CD4-positive, alpha-beta T cell treated with Interleukin-10 for 1 hour (primary cell): ENCODE data around the gene BAZ2B.
"Not testable (repeated sequence)": the region's sequence is repeated elsewhere in the genome, so short reads cannot be mapped to it uniquely, and the experiment has no call there.

Source experiments
- DNase-seq: peaks from one replicate; pipeline ENCODE4 v3.0.0-alpha.2; 2020

Gene BAZ2B

DNA sequence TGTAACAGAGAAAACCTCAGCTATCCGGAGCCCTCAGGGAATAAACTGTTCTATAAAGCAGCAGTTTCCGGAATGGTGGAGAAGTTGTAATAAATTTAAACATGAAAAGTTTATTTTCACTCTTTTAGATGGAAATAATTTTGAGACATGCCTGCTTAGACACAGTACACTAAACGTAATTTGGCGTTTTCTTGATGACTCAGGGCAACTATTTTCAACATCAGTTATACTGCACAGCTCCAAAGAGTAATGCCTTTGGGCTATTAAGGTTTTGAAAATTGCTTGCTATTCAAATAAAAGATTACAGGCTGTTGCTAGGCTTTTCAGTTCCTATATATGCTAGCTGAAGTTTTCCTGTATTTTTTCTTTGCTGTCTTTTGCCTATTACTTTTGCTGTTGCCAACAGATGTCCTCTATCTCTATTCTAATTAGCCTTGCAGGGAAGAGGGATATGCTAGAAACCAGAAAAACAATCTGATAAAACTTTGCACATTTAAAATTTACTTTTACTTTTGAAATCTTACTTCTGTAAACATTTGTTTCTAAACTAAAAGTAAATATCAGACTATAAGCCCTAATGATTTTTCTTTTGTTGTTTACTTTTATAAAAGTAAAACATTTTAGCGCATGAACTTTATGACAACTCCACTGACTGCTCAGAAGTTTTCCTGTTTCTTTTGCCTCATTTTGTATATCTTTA is 216.5 kb downstream of the BAZ2B start:
- DNase-seq: no peak

DNA sequence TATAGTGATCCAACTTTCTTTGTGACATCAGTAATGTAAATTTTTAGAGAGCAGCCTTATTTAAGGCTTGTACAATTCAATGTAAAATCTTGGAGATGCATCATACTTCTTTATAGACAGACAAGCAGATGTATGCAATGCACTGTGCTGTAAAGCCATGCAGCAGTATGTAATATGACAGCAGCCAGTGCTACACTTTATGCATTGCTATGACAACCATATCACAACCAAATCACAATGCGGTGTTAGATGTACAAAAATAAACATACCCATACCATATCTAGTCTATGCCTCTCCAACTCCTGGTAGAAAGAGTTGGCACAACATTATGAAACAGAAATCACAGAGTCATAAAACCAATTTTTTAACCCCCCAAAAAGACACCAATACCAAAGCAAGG is 219.5 kb downstream of the BAZ2B start:
- no peak for DNase-seq

DNA sequence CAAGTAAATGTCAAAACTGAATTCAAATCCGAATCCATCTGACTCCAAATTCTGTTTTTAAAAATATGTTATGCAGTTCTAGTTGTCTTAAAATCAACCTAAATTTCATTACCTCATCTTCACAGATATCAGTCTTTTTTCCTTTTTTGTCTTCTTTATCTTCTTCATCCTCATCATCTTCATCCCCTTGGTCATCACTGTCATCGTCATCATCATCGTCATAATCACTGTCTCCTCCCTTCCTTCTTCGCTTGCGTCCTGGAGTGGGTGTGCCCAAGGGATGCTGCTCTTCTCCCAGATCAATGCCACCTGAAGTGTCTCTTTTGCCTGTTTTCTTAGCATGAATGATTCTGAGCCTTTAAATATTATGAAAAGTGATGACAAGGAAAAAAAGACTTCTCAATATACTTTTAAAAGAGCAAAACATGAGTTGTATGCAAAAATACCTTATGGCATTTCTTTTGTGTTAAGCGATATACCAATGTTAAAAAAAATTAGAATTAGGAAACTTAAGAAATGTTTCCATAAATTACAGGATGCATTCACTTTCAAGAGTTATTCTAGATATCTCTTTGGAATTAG is 233.8 kb downstream of the BAZ2B start:
- no peak for DNase-seq

DNA sequence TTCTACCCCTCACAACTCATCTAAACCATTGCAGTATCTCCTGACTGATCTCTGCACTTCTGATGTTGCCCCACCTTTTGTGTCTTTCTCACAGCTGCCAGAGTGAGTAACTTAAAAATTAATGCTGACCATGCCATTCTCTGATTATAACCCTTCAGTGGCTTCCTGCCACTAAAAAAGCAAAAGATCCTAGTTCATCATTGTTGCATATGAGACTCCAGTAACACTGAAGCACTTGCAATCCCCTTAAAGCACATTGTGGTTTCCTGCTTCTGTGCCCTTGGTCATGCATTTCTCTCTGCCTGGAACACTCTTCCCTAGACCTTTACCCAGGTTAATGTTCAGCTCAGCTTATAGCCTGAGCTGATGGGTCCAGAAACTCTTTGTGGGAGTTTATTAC is 234.8 kb downstream of the BAZ2B start:
- DNase-seq: no peak

DNA sequence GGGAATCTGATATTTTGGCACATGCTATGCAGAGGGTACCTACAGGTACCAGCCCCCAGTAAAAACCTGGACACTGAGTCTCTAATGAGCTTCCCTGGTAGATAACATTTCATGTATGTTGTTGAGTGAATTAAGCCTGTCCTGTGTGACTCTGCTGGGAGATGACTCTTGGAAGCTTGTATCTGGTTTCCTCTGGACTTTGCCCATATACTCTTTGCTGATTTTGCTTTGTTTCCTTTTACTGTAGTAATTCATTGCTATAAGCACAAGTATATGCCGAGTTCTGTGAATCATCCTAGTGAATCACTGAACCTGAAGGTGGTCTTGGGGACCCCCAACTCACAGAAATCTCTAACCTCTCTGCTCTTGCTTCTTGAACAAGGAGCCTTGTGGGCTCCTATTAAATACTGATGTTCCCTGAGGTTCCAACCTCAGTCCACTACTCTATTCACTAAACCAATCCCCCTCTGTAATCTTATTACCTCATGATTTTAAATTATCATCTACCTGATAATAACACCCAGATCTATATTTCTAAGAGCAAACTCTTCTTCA is 235.6 kb downstream of the BAZ2B start:
- DNase-seq: no peak

DNA sequence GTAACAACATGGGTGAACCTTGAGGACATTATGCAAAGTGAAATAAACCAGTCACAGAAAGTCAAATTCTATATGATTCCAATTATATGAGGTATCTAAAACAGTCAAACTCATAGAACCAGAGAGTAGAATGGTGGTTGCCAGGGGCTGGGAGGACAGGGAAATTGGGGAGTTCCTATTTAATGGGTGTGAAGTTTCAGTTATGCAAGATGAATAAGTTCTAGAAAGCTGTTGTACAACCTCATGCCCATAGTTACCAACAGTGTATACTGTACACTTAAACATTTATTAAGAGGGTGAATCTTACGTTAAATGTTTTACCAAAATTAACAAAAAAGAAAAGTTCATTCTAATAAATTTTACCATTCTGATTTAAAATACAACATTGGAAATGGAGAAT is 237.2 kb downstream of the BAZ2B start:
- DNase-seq: no peak

DNA sequence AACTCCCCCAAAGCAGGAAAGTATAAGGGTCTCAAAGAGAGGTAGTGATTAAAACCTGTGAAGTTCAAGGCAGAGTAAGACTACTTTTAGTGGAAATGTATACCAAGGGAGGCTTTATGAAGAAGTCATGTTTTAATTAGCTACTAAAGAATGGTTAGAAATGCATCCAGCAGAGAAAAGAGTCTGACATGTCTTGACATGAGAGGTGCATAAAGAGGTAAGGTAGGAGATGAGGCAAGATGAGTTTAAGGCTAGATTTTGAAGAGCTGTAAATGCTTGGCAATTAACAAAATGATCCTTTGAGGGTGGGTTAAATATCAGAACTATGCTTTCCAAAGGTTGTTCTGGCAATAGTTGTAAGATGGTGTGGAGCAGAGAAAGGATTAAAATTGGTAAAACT is 241.1 kb downstream of the BAZ2B start:
- no peak for DNase-seq

DNA sequence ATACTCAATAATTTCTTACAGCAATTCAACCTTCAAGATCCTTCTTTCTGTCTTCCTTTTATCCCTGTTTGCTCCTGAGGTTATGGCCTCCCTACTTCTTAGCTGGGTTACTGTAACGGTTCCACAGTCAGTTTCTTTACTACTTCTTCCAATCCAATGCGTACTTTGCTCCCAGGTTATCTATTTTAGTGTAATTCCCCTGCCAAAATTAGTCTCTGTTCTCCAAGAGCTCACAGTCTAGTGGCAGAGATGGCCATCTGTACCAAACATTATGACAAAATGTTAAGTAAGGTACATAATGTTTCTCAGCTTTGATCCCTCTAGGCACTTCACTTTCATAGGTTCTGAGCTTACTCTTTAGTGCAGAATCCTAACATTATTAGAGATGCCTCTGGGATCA is 244.8 kb downstream of the BAZ2B start:
- DNase-seq: no peak

DNA sequence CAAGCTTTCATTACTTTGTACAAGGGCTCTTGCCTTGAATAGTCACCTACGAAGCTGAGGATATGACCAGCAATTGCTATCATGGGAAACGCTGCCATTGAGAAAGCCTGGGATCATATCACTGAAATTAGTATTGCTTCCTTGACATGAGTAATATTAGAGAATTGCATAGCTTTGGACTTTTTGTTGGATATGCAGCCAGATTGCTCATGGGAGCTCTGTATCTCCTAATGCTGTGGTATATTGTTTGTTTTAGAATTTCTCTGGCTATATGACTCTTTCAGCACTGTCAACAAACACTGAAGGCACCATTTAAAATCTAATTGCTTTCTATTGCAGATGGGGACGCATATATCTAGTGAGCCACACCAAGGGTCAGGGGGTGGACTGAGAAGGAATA is 249.8 kb downstream of the BAZ2B start:
- no peak for DNase-seq

DNA sequence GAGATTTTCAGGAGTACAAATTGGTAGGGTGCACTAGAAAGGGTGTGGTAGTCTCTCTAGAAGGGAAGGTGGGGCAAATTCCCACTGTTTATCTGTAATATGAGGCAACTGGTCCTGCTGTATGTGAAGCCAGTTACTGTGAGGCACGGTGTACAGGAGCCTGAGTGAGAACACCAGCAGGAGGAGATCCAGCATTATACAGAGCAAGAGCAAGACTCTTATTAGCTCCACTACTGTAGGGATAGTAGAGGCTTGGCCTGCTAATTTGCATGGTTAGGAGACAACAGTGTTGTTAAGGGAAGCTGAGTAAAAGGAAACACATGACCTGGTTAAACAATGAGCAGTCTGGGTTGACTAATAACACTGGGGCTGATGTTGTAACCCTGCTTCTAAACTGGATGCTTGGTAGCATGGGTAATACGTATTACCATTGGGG is 253.5 kb downstream of the BAZ2B start:
- no peak for DNase-seq

DNA sequence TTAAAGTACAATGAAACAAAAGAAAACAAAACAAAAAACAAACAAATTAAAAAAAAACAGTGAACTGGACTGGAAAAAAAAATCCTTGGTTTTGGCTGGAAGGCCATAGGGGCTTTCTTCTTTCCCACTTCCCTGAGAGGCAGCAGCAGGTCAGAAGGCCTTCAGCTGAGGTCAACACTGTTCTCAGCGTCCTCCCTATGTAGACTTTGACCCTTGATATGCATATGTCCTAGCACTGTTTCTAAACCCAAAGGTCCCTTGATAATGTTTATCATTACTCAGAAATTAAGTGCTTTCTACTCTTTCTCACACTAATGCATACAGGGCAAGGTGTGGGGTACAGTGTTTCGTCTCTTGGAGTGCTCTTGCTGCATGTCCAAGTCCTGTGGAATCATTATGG is 254.3 kb downstream of the BAZ2B start:
- DNase-seq: no peak

DNA sequence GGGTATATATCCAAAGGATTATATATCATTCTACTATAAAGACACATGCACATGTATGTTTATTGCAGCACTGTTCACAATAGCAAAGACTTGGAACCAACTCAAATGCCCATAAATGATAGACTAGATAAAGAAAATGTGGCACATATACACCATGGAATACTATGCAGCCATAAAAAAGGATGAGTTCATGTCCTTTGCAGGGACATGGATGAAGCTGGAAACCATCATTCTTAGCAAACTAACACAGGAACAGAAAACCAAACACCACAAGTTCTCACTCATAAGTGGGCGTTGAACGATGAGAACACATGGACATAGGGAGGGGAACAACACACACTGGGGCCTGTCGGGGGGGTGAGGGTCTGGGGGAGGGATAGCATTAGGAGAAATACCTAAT is 254.7 kb downstream of the BAZ2B start:
- not testable (repeated sequence) for DNase-seq

DNA sequence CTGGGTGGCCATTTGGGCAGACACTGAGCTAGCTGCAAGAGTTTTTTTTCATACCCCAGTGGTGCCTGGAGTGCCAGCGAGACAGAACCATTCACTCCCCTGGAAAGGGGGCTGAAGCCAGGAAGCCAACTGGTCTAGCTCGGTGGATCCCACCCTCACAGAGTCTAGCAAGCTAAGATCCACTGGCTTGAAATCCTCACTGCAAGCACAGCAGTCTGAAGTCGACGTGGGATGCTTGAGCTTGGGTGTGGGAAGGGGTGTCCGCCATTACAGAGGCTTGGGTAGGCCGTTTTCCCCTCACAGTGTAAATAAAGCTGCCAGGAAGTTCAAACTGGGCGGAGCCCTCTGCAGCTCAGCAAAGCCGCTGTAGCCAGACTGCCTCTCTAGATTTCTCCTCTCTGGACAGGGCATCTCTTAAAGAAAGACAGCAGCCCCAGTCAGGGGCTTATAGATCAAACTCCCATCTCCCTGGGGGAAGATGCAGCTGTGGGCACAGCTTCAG is 260.2 kb downstream of the BAZ2B start:
- DNase-seq: no peak

DNA sequence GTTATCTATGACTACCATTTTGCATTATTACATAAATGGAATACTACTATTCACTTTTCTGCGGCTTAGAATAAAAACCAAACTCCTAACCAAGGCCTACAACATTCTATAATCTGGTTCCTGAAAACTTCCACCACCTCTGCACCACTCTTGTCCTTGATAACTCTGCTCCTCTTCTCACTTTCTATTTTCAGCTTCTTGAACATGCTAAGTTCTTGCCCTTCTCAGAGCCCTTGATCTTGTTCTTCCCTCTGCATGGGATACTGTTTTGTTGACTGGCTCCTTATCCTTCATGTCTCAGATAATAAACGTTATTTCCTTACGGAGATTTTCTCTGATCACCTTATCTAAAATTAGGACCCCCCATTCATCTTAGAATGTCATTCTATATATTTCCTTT is 264.4 kb downstream of the BAZ2B start:
- DNase-seq: no peak

DNA sequence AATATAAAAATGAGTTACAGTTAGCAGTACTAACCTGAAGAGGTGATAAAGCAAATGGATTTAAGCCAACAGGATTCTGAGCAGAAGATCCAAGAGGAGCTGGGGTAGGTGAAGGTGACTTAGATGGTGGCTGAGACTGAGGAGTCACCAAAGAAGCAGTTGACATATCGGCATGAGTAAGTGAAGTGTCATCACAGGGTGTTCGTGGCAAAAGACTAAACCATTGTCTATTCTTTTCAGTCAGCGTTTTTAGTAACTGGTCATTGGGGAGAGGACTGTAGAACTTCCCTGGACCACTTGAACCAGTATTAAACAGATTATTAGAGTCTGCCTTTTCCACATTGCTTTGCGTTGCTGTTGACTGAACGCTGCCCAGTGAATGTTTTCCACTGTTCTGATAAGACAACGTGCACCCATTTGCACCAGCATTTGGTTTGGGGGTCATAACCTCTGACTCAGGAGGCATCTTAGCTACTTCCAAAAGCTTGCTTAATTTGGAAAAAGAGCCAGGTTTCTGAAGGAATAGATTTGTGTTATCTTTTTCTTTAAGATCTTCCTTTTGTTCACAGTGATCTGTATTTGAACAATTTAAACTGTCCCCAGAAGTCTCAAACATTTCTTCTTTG is 266.6 kb downstream of the BAZ2B start:
- no peak for DNase-seq

DNA sequence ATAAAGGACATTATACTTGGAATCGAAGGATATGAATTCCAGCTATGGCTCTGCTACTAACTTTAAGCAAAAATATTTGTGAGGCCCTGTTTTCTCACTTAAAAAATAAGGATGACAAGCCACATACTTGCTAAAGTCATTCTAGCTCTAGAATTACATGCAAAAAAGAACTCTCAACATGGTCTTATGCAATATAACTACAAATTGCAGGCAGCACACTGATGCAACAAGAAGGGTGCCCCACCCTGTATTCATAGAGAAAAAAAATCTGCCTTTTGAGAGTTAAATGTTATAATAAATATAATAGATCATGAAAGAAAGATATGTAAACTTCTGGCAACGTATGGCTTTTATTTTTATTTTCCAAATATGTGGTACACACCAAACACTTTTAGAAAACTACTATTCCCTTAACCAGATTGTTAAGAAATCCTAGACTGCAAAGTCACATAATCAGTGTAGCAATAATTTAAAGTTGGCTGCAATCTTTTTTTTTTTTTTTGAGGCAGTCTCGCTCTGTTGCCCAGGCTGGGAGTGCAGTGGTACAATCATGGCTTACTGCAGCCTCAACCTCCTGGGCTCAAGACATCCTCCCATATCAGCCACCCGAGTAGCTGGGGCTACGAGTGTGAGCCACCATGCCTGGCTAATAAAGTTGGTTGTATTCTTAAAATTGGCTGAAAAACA is 289.6 kb downstream of the BAZ2B start:
- no peak for DNase-seq

DNA sequence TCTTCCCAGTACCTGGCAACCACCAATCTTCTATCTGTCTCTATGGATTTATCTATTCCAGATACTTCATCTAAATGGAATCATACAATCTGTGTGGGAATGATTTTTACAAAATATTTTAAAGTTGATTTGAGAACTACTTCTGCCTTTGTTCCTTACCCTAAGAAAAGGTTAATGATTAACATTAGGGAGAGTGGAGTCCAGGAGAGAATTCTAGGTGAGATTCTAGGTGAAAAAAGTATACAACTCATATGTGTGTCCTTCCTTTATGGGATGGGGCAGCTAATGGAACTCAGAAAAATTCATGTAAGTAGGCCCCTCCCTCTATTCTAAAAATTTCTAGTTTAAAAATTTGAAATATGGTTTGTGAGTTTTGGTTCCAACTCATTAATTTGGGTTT is 293.9 kb downstream of the BAZ2B start:
- no peak for DNase-seq

DNA sequence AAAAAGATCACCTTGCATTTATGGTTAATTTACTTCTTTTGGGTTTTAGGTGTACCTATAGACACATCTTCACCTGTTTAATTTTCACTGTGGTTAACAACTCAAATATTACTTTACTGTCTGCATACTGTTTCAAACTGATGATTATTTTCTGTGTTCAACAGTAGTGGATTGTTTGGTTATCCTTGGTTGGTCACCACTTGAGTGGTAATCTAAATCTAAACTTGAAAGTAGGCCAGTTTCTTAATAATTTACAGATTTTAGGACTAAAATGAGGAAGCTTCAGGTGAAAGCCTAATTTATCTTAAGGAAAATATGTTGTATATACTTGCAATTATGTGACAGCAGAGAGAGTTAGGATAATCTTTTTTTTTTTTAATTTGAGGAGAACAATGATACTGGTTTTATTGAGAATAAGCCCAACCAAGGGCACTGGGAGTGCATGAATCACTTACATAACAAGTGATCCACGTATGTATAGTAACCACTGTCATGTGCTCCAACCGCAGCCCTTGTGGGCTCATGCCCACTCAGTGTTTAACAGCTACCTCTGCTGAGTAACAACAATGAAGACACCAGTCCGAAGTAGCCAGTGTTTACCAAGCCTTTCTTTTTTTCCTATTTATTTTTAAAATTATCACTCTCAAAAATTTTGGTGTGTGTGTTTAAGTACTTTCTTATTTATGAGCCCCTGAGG is 298.8 kb downstream of the BAZ2B start:
- DNase-seq: no peak

DNA sequence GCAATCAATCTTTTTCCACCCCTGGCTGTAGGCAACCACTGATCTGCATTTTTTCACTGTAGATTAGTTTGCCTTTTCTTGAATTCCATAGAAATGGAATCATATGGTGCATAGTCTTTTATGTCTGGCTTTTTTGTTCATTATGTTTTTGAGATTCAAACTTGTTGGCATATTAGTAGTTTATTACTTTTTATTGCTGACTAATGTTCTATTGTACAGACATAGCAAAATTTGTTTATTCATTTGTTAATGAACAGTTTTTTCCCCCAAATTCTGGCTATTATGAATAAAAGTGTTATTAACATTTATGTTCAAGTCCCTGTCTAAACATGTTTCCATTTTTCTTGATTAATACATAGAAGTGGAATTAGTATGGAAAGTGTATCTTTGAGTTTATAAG is 308.4 kb downstream of the BAZ2B start:
- no peak for DNase-seq

DNA sequence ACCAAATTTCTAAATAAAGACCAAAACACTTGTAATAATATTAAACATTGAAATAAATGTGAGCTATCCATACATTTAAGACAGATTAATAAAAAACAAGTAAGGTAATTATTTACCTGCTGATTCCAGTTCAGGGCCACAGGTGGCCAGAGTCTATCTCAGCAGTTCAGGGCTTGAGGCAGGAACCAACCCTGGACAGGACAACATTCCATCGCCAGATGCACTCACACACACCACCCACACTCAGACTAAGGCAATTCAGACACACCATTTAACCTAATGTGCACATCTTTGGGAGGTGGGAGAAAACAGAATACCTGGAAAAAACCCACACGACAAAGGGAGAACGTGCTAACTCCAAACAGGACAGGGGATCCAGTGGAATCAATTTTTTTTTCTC is 315.8 kb downstream of the BAZ2B start:
- DNase-seq: no peak

DNA sequence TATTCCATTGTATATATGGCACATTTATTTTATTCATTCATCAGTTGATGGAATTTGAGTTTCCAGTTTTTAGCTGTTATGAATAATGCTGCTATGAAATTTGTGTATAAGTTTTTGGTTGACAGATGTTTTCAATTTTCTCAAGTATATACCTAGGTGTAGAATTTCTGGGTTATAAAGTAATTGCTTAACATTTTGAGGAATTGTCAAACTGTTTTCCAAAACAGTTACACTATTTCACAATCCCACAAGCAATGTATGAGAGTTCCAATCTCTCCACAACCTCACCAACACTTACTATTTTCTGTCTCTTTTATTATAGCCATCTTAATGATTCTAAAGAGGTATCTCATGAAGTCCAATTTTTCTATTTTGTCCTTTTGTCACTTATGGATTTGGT is 317.4 kb downstream of the BAZ2B start:
- DNase-seq: no peak

DNA sequence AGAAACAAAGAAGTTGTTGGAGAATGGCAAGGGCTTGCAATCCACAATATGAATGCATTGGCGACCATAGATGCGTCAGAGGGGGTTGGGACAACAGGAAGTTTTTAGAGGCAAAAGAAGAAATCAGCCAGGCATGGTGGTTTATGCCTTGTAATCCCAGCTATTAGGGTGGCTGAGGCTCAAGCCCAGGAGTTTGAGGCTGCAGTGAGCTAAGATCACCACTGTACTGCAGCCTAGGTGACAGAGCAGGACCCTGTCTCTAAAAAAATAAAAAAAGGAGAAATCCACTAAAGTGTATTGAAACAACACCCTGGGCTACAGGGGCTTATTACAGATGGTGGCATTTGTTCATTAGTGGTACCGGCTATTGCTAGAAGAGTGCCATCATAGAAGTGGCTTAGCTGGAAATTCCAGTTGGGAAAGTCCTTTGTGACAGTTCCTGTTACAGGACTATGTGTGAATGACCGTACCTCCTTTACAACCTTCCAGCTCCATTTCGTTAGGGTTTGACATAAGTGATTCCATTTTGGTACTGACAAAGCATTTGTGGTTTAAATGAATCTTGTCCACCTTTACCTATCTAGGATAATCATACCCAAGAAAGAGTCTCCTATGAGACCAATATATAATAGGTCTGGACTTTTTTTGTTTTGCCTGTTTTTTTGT is 319.2 kb downstream of the BAZ2B start:
- no peak for DNase-seq
